ENCODE results near the gene ART1.
"Not testable (repeated sequence)": the region's sequence is repeated elsewhere in the genome, so short reads cannot be mapped to it uniquely, and the experiment has no call there.

ART1 gene

DNA sequence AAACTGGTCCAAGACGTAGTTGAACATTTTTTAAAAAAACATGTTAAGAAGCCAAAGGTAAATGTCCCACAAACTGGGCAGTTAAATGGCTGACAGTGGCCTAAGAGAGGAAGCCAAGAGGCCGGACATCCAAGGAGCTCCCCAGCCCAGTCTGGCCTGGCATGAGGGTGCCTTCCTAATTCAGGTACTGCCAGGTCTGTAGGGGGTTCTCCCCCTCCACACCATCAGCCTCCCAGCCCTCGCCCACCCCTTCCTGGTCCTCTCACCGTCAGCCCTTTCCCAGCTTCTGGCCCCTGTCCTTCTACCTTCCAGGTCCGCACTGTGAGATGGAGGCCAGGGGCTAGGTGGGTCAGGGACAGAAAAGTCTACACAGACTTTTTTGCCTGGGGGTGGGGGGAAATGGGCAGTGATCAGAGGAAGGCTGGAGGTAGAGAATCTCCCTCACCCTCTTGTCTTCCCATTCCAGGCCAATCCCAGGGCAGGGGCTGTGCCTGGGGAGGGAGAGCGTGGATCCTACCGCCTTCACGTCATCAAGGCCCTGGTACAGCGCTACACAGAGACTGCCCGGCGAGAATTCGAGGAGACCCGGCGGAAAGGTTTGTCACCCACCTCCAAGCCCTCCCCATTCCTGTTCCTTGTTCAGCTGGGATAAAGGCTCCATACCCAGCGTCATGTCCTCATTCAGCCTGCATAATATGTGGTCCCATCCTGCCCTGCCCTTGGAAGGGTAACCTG is 9.1 kb upstream of the ART1 start:
- DNase-seq = no peak

DNA sequence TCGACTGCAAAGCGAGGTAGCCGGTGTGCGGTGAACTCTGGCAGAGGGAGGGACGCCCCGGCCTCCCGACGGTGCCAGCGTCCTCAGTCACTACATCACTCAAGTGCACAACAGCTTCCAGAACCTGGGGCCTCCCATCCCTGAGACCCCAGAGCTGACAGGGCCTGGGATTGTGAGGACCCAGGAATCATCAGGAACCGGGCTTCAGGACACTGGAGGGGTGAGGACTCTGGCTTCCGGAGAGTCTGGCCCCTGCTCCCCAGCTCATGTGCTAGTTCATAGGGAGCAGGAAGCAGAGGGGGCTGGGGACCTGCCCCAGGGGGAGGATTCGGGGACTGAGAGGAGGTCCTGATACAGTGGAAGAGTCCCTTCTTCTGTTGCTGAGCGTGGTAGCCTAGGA is 7.7 kb upstream of the ART1 start:
- DNase-seq = no peak

DNA sequence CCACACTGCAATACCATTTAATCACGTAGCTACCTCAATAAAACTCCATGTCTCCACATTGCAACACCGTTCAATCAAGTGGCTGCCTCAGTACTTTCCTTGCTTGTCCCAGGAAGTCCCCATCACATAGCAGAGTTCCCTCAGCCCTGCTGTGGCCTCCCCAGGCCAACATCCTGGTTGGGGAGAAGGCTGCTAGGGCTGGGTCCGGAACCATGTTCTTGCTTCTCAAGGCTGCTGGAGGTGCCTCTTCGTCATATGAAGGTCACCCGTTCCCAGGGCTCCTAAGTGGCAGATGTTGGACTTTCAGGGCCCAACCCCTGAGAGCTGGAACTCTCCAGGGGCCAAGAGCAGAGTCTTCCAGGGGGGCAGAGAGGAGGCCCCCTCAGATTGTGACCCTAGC is 6.4 kb upstream of the ART1 start:
- no peak for DNase-seq

DNA sequence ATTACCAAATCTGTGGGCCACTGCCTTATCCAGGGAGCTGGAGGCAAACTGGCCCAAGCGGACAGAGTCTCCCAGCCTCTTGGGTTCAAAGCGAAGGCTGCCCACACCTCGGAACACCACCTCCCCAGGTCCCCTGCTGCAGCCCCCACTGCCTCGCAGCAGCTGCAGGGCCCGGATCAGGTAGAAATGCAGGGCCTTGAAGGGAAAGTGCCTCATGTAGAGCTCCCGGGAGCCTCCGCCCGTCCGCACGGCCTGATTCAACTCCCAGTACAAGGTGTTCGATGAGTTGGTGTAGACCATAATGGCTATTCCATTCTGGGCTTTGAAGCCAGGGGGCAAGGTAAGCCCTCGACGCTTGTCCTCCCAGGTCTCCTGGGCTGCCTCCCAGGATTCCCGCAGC is 5.1 kb upstream of the ART1 start:
- no peak for DNase-seq

DNA sequence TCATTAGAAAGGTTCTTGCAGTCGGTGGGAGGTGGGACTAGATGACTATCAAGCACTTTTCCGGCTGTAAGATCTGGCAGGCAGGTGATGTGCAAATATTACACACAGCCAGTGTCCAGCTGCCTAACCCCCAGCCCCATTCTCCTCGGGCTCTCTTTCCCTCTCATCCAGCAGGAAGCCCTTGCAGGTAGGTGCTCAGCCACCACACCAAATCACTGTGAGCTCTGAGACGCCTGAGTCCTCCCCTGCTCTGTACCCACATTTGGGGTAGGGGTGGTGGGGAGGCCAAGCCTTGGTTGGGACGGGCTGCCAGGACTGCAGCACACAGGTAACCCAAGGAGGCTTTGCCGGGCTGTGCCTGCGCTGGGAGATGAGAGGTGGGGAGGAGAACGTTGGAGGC is 3.7 kb upstream of the ART1 start:
- no peak for DNase-seq

DNA sequence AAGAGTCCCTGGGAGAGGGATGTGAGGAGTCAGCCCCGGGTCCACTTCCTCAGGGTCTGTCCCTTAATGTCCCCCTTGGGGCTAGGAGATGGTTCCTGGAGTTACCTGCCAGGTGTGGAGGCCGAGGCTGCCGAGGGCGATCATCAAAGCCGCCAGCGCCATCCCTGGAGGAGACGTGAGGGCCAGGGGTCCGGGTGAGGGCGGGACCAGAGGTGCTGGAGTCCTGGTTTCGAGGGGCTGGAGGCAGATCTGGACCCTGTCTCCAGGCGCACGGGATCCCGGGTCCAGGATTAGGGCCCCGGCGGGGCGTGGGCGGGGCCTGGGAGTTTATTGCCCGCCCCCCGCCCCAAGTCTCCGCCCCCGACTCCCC is 3.2 kb upstream of the ART1 start, which contains the start of gene ART5:
Gene ART5, minus strand, starts transcription at position 292 of the 370 bp plus-strand sequence. Its CDS starts 130 bp downstream, at position 162.
- no peak for DNase-seq

DNA sequence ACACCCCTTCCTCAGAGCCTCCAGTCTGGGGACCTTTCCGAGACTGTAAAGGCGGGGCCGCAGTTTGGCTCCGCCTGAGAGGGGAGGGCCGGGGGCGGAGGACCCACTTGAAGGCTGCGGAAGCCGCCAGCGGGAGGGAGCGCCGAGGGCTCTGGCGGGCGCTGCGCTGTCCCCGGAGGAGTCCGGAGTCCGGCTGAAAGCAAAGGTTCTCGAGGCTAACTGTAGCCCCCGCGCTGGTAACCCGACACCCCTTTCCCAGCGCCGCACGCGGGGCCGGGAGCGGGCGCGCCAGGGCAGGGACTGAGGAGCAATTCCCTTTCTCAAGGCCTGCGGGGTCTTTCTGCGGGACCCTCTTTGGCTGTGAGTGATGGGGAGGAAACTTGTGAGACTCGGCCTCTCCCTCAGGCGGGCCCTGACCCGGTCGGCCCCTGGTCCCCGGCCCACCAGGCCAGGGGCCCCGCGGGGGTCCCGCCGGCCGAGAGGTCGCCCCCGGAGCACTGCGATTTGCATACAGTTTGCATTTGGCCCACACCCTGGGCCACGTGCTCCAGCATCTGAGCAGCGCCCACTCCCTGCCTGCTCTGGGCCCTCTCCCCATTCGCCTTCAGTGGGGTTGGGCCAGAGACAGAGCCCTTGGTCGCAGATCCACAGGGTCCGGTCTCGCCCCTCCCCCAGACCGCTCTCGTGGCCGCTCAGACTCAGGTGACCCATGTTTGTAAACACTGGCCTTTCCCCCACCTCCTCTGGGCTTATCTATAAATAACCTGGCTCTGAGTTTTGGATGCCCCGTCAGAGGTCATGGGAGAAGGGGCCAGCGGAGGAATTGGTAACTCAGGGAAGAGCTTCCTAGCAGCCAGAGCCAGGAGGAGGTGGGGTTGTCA is 2.6 kb upstream of the ART1 start:
- no peak for DNase-seq

DNA sequence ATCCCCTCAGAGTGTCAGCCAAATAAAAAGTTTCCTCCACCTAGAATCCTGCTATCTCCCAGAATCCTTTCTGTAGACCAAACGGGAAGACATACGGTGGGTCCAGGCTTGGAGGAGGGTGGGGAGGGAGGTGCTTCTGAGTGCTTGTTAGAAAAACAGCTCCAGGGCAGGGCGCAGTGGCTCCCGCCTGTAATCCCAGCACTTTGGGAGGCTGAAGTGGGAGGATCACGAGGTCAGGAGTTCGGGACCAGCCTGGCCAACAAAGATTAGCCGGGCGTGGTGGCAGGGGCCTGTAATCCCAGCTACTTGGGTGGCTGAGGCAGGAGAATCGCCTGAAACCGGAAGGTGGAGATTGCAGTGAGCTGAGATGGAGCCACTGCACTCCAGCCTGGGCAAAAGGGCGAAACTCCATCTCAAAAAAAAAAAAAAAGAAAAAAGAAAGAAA is 1.8 kb upstream of the ART1 start:
- not testable (repeated sequence) for DNase-seq

DNA sequence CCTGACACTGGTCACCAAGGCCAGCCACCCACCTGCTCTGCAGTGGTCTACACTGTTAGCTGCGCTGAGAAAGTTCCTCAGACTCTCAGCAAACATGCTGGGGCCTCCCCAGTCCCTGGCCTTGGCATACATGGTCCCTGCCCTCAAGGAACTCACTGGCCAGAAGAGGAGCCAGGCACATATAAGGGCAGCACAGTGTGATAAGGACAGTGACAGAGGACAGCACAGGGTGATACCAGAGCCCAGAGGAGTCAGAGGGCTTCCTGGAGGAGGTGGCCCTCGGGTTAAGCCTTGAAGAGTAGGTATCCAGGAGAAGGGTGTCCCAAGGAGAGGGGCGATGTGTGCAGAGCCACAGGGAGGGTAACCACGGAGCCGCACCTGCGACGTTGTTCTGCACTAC is 624 bp downstream of the ART1 start:
- no peak for DNase-seq

DNA sequence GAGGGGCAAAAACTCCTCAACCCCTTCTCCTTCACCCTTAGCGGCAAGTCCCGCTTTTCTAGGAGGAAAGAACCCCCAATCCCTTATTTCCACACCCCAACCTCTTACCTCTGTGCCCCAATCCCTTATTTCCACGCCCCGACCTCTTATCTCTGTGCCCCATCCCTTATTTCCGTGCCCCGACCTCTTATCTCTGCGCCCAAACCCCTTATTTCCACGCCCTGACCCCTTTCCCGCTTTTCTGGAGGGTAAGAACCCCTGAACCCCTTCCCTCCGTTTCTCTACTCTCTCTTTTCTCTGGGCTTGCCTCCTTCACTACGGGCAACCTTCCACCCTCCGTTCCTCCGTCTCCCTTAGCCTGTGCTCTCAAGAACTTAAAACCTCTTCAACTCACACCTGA is 3.9 kb downstream of the ART1 start:
- not testable (repeated sequence) for DNase-seq

DNA sequence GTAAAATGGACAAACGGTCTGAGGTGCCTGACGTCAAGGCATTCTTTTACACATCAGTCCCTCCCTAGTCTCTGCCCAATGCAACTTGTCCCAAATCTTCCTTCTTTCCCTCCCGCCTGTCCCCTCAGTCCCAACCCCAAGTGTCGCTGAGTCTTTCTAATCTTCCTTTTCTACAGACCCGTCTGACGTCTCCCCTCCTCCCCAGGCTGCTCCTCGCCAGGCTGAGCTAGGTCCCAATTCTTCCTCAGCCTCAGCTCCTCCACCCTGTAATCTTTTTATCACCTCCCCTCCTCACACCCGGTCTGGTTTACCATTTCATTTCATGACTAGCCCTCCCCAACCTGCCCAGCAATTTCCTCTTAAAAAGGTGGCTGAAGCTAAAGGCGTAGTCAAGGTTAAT is 4.4 kb downstream of the ART1 start:
- DNase-seq = not testable (repeated sequence)

DNA sequence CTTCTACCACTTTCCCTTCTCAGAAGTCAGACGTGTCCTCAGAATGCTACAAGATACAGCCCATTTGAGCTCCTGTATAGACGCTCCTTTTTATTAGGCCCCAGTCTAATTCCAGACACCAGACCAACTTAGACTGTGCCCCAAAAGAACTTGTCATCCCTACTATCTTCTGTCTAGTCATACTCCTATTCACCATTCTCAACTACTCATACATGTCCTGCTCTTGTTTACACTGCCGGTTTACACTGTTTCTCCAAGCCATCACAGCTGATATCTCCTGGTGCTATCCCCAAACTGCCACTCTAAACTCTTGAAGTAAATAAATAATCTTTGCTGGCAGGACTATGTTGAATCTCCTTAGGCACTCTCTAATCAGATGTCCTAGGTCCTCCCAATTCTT is 7.6 kb downstream of the ART1 start:
- DNase-seq = not testable (repeated sequence)

DNA sequence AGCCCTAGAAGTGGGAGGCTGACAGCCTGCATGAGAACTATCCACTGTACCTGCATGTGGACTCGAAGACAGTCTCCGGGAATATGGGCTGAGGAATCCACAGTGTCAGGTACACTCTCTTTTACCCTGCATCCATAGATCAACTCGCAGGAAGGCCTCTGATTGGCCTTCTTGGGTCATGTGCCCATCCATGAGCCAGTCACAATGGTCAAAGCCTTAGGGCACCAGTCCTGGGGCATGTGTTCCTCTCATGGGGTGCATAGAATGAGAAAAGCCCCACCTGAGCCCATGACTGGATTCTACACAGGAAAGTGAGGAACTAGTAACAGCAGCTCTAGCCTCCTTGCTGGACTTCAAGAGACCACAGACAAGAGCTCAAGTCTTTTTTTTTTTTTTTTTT is 10.6 kb downstream of the ART1 start:
- no peak for DNase-seq

DNA sequence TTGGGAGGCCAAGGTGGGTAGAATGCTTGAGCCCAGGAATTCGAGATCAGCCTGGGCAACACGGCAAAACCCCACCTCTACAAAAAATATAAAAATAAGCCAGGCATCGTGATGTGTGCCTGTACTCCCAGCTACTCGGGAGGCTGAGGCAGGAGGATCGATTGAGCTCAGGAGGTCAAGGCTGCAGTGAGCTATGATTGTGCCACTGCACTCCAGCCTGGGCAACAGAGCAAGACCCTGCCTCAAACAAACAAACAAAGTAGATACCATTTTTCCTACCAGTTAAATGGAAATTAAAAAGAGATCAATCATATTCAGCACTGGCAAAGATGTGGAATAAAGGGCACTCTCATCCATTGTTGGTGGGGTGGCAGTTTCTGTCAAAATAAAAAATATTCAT is 12.4 kb downstream of the ART1 start:
- DNase-seq = not testable (repeated sequence)

DNA sequence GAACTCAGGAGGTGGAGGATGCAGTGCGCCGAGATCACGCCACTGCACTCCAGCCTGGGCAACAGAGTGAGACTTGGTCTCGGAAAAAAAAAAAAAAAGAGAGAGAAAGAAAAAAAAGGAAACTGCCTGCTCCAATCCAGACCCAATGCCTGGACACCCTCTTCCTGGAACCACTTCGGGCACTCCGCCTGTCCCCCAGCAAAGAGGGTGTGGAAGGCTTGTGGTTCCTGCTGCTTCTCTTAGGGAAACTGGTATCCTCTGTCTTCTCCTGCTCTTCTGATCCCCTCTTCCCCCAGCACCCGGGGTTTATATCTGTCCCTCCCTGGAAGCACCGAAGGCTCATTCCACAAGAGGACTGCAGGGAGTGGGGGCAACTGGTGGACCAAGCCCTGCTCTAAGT is 13.3 kb downstream of the ART1 start:
- DNase-seq = no peak

DNA sequence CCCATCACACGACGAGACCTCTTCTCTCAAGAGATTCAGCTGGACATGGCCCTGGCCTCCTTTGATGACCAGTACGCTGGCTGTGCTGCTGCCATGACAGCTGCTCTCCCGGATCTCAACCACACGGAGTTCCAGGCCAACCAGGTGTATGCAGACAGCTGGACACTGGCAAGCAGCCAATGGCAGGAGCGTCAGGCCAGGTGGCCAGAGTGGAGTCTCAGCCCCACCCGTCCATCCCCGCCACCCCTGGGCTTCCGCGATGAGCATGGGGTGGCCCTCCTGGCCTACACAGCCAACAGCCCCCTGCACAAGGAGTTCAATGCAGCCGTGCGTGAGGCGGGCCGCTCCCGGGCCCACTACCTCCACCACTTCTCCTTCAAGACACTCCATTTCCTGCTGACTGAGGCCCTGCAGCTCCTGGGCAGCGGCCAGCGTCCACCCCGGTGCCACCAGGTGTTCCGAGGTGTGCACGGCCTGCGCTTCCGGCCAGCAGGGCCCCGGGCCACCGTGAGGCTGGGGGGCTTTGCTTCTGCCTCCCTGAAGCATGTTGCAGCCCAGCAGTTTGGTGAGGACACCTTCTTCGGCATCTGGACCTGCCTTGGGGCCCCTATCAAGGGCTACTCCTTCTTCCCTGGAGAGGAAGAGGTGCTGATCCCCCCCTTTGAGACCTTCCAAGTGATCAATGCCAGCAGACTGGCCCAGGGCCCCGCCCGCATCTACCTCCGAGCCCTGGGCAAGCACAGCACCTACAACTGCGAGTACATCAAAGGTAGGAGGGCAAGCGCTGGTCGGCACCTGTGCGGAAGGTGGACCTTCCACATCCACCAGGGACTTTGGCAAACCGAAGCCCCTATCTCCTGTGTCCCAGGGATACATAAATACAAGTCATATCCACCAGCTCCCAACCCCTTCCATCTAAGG is 14.9 kb downstream of the ART1 start:
- DNase-seq = no peak

DNA sequence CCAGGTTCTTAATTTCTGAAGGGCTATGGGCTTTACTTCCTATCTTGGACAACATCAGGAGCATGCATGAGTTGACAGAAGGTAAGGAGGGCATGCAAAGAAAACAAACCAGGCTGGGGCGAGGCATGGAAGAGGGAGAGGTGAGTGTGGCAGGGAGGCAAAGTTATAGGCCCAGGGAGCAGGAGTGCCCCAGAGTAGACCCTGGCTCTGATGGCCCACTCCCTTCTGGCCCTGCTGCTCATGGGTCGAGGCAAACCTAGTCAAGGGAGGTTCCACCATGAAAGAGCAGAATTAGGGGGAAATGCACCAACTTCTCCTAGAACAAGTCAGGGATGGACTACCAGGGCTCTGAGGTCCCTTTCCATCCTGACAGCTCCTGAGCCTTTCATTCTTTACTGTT is 16.0 kb downstream of the ART1 start:
- DNase-seq = no peak

DNA sequence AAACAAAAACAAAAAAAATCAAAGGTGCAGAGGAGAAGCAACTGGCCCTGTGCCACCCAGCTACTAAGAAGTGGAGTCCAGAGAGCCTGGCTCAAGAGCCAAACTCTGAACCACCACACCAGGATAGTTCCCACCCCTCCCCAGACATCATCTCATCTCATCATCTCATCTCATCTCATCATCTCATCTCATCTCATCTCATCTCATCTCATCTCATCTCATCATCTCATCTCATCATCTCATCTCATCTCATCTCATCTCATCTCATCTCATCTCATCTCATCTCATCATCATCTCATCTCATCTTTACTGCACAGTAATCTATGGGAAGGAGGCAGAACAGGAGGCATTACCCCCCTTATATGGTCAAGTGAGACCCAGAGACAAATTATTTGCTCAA is 17.9 kb downstream of the ART1 start:
- DNase-seq = no peak

DNA sequence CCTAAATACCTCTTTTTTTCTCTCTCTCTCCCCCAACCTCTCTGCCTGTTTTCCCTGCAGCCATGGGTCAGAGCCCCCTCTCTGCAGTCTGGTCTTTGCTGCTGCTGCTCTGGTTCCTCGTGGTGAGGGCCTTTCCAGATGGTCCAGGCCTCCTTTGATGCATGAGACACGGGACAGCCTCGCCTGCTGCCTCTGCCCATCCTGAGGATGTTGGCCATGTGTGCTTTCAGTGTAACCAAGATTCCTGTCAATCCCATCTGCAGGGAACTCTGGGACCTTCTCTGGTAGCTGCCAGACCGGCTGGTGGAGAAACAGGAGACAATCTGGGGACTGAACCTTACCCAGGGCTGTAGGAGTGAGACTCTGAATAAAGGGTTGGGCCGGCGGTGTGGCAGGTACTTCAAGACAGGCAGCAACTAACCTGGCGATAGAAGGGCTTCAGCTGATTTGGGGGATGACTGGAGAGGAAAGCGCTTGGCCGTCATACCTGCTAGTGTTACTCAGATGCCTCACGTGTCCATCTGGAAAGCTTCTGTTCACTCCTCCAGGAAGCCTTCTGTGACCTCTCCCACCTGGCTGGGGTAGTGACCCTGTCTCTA is 19.2 kb downstream of the ART1 start:
- DNase-seq = no peak

DNA sequence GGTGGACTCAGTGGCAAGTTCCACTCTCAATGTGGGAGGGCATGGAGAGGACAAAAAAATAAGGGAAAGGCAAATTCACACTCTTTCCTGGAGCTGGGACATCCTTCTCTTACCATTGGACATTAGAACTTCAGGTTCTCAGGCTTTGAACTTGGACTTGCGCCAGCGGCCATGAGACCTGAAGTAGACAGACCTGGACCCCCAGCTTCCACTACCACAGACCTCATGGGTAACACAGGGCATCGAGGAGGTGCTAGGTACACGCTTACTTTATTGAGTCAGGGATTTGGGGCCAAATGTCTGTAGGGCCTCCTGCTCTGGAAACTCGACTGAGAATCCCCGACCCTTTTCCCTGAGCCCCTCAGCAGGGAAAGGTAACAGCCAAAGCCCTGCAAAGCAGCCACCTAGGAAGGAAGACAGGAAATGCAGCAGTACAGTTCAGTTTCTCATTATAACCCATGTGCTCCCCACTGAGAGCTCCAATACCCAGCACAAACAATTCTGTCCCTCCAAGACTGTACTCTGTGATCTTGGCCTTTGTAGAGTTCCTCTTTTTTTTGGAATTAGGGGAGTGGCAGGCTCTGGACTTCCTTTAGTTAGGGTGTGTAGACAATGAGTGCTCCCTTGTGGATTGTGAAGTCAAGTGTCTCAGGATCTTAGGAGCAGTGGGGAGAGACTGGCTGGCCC is 20.6 kb downstream of the ART1 start:
- no peak for DNase-seq

DNA sequence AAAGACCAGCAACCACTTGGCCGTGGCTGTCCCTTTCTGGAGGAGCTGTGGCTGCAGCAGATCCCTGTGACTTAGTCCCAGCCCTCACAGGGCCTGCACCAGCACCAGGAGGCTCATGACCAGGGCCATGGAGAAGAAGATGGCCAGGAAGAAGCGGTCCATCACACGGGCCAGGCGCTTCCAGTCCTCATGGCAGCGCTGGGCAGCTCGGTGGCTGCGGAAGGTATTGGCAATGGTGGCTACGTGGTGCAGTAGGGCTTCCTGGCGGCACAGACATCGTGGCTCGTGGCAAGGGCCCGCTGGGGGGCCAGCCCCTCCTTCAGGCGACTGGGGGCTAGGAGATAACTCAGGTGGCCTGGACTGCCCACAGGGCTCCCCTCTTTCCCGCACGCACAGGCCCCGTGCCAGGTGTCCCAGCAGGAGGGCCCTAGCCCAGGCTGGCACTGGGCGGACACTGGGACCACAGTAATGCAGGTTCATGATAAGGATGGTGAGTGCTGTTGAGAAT is 21.1 kb downstream of the ART1 start:
- no peak for DNase-seq

Data from KG1 (cell line).